Lower leg skin (tissue), 4 donors: ENCODE measurements around the gene CLEC16A. TPM values are rescaled to one million over a fixed set of nuclear protein-coding genes. Genes with fewer than 3 reads are reported as not detected.

Experiments used
- DNase-seq, 2 donors: peaks; one replicate each; pipeline ENCODE4 v3.0.0-alpha.2; 2019; ENCODE audit warnings: low spot score in 2 of 2
- H3K4me3 ChIP-seq: fragments of 200-600 bp; sonication (generic); 2 replicates; pipeline ENCODE4 v1.5.1; 2017; ENCODE audit warnings: mild to moderate bottlenecking, low read depth; ENCODE audit not compliant: poor library complexity, severe bottlenecking
- CTCF ChIP-seq, 3 donors: fragments of 450-650 bp; IDR thresholded peaks; one replicate each; pipeline ENCODE4 v1.5.1; 2016; ENCODE audit warnings: antibody characterized with exemption in 3 of 3, mild to moderate bottlenecking in 3 of 3, moderate library complexity in 2 of 3
- POLR2A ChIP-seq, 2 donors: fragments of 450-650 bp; IDR thresholded peaks; one replicate each; pipeline ENCODE4 v1.6.1; 2016 to 2017; ENCODE audit warnings: antibody characterized with exemption in 2 of 2, mild to moderate bottlenecking in 1 of 2, moderate library complexity in 1 of 2
- WGBS, 2 donors: methylation state at CpG; one replicate each; pipeline ENCODE4 v1.1.5; 2018; 5-methylcytosine and 5-hydroxymethylcytosine counted together
- intact Hi-C: fragments of 100-400 bp; cut with DNase I; formaldehyde crosslinking; loops from one replicate; pipeline ENCODE4 v1.15.0; 2023; ENCODE audit warnings: low total_unique reads
- total RNA-seq, 4 donors: library from RNA; depleted of rRNA; stranded (reverse); fragments of >200 nt; gene quantifications; one replicate each; pipeline ENCODE4 v1.1.0, GENCODE V29; 2016

Gene CLEC16A
- total RNA-seq, 4 donors from 2014 or later: 26.8 to 30.0 (median 29.5) TPM

- H3K4me3 ChIP-seq: no peak overlapping the region
- 89 to 98% methylated on average over 9 of the region's 9 CpGs for WGBS, 2 donors
- intact Hi-C loops: no loop called here
- no peak for DNase-seq
- TF ChIP-seq CTCF (IDR thresholded peaks at IDR 0.05) (no peak), POLR2A (IDR thresholded peaks at IDR 0.05) (no peak)
These were observed 212.0 kb downstream of the CLEC16A start for GRCh38 chr16:11156401-11156800.

DNA sequence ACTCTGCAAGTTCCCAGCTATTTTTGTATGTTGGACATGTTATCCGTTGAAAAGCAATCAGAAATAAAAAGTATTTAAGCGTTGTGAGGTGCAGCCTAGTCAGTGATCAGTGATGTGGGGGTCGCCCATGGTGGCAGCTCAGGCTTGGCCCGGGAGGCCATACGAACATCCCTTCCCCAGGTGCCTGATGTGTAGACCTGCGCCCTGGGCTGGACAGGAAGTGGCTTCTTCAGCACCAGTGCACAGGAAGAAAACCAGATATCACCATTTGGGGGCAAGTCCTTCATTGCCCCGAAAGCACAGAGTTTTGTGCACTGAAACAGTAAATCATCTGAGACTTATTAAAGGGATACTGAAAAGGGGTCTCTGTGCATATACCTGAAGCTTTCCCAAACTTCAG is 212.8 kb downstream of the CLEC16A start:
- TF ChIP-seq CTCF (IDR thresholded peaks at IDR 0.05) (no peak), POLR2A (IDR thresholded peaks at IDR 0.05) (no peak)
- H3K4me3 ChIP-seq: no peak overlapping the region
- intact Hi-C loops: no loop called here
- no peak for DNase-seq
- 92% methylated on average over 7 of the region's 7 CpGs for WGBS, 2 donors

GRCh38 chr16:11158018-11158417 is 213.7 kb downstream of the CLEC16A start:
- no peak overlapping the region for H3K4me3 ChIP-seq
- 89 to 92% methylated on average over 12 of the region's 12 CpGs for WGBS, 2 donors
- TF ChIP-seq CTCF (IDR thresholded peaks at IDR 0.05) (no peak), POLR2A (IDR thresholded peaks at IDR 0.05) (no peak)
- DNase-seq: no peak
- intact Hi-C loops: no loop called here

- no peak for DNase-seq
- WGBS, 2 donors: 82 to 91% methylated on average over 4 of the region's 4 CpGs
- H3K4me3 ChIP-seq: no peak overlapping the region
- intact Hi-C loops: no loop called here
- TF ChIP-seq POLR2A (IDR thresholded peaks at IDR 0.05): no peak
- no peak for TF ChIP-seq CTCF (IDR thresholded peaks at IDR 0.05)
These were observed 214.9 kb downstream of the CLEC16A start for GRCh38 chr16:11159282-11159681.

DNA sequence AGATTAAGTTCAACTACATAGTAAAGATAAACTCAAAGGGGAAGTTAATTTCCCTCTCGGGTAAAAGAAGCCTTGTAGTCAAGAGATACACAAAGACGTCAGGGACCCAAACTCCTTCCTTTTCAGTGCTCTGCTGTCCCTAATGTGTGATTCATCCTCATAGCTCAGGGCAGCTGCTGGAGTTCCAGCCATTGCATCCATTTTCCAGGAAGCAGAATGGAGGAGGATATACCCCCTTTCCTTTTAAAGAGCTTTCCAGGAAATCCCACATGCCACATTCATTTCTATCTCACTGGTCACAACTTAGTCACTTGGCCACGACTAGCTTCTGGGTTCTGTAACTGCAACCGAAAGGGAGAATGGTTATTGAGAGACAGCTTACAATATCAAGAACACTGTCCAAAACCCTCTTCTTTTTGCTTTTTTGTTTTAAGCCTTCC is 216.3 kb downstream of the CLEC16A start:
- intact Hi-C loops: no loop called here
- no peak for TF ChIP-seq CTCF (IDR thresholded peaks at IDR 0.05)
- no peak for TF ChIP-seq POLR2A (IDR thresholded peaks at IDR 0.05)

DNA sequence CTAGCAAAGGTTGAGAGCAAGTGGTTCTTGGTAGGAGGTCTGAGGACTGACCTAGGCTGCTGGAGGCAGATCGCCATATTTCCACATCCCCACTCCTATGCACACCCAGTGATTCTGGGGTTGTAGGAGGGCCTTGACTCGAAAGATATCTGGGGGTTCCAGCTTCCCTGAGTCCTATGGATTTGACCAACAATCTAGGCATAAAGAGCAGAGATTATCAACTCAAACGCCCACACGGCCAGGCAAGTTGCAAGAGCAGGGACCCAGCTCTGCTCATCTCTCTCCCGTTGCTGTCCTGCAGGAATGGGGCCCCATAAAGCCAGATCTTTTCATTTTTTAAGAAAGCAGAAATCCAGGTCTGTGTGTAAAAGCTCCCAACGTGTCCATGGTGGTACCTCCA is 217.1 kb downstream of the CLEC16A start:
- no peak for TF ChIP-seq POLR2A (IDR thresholded peaks at IDR 0.05)
- TF ChIP-seq CTCF (IDR thresholded peaks at IDR 0.05): no peak
- intact Hi-C loops: no loop called here
- DNase-seq: no peak
- WGBS, 2 donors: 90 to 91% methylated on average over 6 of the region's 6 CpGs
- no peak overlapping the region for H3K4me3 ChIP-seq

More for the DNA sequence above, 216.3 kb downstream of the CLEC16A start:
- WGBS, 2 donors: 86 to 91% methylated on average over 4 of the region's 4 CpGs
- H3K4me3 ChIP-seq: no peak overlapping the region
- no peak for DNase-seq
